NCI-H82 treated with DMSO at 0.1 percent for 48 hours (cell line): Measurements from ENCODE around the gene DTX1.
A peak's percentile ranks its signal among the peaks of the same experiment; 100 is the strongest.

Experiments
- DNase-seq: peaks from one replicate; lab custom pipeline; 2025; ENCODE audit not compliant: unreplicated experiment; lab: John Stamatoyannopoulos, UW

Gene DTX1

DNA sequence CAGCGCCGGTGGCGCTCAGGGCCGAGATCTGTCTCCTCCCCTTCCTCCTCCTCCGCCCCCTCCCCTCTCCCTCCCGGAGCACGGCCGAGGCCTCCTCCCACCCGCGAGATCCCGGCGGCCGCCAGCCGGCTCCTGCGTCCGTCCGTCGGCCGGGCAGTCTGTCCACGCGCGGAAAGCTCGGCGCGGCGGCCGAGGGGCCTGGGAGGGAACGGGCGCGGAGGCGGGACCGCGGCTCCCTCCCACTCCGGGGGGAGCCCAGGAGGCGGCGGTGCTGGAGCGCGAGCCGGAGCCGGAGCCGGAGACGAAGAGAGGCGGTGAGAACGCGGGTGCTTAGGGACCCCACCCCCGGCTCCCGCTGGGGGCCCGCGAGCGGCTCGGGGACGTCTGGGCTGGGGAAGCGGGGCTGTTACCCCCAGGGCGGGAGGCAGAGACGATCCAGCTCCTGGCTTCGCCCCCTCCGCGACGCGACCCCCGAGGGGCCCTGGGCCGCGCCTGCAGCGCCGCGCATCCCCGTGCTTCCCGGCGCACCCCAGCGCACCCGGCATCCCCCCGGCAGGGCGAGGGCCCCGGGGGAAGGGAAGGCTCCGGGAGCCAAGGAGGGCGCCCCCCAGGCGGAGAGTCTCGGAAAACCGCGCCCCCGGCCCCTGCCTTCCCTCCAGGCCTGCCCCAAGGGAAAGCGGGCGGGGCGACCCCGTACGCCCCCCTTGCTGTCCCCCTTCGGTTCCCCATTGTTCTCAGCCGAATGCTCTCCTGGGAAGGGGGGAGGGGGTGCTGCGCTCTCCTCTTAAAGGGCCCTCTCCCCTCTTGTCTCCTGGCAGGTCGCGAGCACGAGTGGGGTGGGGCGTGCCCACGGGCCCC, at the start of gene DTX1:
Gene DTX1, plus strand, starts transcription at position 100 of the 858 bp plus-strand sequence. CDS start 1,463 bp downstream, outside the sequence.
- no peak for DNase-seq

DNA sequence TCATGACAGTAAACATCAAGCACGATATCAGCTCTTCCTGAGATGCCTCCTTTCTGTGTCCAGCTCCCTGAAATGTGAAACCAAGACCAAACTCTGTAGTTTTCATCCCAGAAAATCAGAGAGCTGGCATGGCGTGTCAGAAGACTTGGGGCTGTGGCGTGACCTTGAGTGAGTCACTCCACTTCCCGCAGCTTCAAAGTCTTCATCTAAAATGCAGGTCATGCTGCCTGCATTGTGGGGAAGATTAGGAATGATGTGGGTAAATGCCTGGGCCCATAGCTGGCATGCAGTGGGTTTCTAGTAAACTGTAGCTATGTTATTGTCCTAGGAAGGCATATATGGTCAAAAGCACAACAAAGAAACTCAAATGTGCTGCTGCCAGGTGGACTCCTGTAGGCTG, 49.4 kb upstream of the DTX1 start:
- DNase-seq = no peak

GRCh38 chr12:113010701-113011100, 45.8 kb upstream of the DTX1 start:
- DNase-seq = no peak

- DNase-seq = no peak
Measured at GRCh38 chr12:113014565-113014964, 42.0 kb upstream of the DTX1 start.

GRCh38 chr12:113016796-113017195, 39.7 kb upstream of the DTX1 start:
- DNase-seq = no peak

- no peak for DNase-seq
Measured at GRCh38 chr12:113019025-113019424, 37.5 kb upstream of the DTX1 start.

GRCh38 chr12:113021500-113021899, 35.0 kb upstream of the DTX1 start:
- no peak for DNase-seq

- DNase-seq = no peak
Measured at GRCh38 chr12:113022563-113023297, 33.8 kb upstream of the DTX1 start.

DNA sequence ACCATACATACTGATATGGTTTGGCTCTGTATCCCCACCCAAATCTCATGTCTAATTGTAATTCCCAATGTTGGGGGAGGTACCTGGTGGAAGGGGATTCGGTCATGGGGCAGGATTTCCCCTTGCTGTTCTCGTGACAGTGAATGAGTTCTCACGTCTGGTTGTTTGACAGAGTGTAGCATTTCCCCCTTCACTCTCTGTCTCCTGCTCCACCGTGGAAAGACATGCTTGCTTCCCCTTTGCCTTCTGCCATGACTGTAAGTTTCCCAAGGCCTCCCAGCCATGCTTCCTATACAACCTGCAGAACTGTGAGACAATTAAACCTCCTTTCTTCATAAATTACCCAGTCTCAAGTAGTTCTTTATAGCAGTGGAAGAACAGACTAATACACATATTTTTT, 28.8 kb upstream of the DTX1 start:
- DNase-seq = no peak

- peak; percentile 86 for DNase-seq
Measured at GRCh38 chr12:113030875-113031525, 25.5 kb upstream of the DTX1 start.

GRCh38 chr12:113039911-113040445, 16.6 kb upstream of the DTX1 start:
- DNase-seq = no peak

- DNase-seq = peak; percentile 10
Measured at GRCh38 chr12:113040722-113041171, 15.8 kb upstream of the DTX1 start.

- no peak for DNase-seq
Measured at GRCh38 chr12:113041560-113041959, 15.0 kb upstream of the DTX1 start.

DNA sequence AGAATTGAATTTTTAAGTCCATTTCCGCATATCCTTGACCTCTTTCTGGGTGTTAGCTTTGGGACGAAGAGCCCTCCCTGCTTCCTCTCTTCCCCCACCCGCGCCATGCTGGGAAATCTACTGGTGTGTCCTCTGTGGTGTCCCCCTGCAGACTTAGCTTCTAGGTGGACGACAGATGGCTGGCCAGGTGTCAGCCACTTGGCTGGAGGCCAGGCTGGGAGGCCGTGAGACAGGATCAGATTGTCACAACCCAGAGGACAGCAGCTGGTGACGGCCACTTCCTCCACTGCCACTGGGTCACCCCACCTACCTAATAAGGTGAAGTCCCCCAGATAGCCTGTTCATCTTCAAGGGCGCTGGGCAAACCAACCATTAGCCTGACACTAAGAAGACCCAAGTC, 13.3 kb upstream of the DTX1 start:
- DNase-seq = peak; percentile 62

DNA sequence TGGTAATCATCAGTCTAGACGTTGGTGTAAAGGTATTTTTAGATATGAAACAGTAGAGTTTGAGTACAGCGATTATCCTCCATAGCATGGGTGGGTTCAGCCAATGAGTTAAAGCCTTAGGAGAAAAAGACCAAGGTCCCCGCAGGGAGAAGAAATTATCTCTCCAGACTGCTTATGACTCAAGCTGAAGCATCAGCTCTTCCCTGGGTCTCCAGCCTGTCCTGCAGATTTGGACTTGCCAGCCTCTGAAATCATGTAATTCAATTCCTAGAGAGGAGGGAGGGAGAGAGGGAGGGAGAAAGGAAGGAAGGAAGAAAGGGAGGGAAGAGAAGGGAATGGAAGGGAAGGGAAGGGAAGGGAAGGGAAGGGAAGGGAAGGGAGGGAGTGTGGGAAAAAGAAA, 12.0 kb upstream of the DTX1 start:
- DNase-seq = no peak

DNA sequence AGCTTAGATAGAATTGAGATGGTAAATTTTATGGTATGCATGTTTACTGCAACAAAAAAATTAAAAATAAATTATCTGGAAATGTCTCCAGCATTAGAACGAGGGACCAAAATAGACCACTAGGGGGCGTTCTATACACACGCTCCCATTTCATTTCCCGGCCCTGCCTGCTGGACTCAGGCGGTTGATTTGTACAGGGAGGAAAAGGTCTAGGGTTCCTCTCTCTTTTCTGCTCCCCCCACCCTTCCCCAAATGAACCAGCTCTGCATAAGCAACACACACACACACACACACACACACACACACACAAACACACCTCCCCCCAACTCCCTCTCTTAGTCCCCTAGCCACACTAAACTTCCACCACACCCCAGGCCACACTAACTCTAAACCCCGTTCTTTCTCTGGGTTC, 7.8 kb upstream of the DTX1 start:
- peak; percentile 62 for DNase-seq

- peak; percentile 8 for DNase-seq
Measured at GRCh38 chr12:113049976-113050742, 6.4 kb upstream of the DTX1 start.

DNA sequence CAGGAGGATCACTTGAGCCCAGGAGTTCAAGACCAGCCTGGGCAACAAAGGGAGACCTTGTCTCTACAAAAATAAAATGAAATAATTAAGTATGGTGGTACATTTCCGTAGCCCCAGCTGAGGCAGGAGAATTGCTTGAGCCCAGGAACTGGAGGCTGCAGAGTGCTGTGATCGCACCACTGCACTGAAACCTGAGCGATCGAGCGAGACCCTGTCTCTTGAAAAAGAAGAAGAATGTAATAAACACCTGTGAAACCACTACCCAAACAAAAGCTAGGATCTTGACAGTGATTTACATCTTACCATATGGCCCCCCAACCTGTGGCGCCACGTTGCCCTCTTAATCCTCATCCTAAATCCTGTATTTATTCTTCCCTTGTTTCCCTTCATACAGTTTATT, 5.7 kb upstream of the DTX1 start:
- peak; percentile 16 for DNase-seq

DNA sequence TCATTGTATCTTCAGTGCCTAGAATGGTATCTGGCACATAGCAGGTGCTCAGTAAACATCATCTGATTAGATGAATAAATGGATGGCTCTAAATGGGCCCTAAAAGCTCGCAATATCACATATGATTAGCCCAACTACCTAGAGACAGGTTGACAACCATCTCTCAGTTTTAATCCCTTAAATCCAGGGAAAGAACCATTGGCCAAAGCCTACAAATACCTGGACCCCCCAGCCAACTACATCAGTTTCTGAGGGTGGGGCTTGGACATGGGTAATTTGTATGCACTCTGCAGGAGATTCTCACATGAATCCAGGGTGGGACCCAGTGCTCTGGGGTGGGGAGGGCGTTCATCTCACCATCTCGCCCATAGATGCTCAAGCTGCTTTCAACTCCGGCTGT, 4.8 kb upstream of the DTX1 start:
- DNase-seq = no peak

DNA sequence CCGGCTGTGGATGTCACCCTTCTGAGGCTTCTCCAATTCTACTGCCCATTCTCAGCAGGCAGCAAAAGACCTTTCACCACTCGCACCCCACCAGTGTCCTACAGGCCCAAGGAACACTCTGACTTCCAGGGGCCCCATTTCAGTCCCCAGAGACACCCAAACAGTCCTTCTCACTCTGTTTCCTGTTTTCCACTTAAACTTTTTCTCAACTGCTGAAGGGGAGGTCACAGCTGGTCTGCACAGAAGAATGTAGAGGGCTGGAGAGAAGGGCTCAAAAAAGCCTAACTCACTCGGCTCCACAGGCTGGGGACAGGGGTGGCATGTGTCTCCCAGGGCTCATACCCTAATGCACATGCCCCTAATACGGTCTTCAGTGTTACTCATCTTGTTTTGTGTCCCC, 4.2 kb upstream of the DTX1 start:
- no peak for DNase-seq
